IPS-18a (cell line): Measurements from ENCODE around the gene OR1I1.

Experiments used
- H3K27ac ChIP-seq: one replicate; pipeline ENCODE4 v1.5.1; 2013; ENCODE audit warnings: low read length
- H3K27me3 ChIP-seq: one replicate; pipeline ENCODE4 v1.6.1; 2013; ENCODE audit warnings: mild to moderate bottlenecking, low read length; ENCODE audit not compliant: control insufficient read depth, insufficient read depth
- H3K36me3 ChIP-seq: one replicate; pipeline ENCODE4 v1.6.1; 2013; ENCODE audit warnings: low read depth, low read length; ENCODE audit not compliant: control insufficient read depth
- H3K4me1 ChIP-seq: one replicate; pipeline ENCODE4 v1.6.1; 2013; ENCODE audit warnings: low read depth, low read length; ENCODE audit not compliant: control insufficient read depth
- H3K4me3 ChIP-seq: one replicate; pipeline ENCODE4 v1.5.1; 2013; ENCODE audit warnings: low read length
- H3K9ac ChIP-seq: one replicate; pipeline ENCODE4 v1.6.1; 2013; ENCODE audit warnings: mild to moderate bottlenecking, low read length, moderate library complexity
- H3K9me3 ChIP-seq: one replicate; pipeline ENCODE4 v1.6.1; 2013; ENCODE audit warnings: low read depth, low read length; ENCODE audit not compliant: control insufficient read depth

The OR1I1 gene

DNA sequence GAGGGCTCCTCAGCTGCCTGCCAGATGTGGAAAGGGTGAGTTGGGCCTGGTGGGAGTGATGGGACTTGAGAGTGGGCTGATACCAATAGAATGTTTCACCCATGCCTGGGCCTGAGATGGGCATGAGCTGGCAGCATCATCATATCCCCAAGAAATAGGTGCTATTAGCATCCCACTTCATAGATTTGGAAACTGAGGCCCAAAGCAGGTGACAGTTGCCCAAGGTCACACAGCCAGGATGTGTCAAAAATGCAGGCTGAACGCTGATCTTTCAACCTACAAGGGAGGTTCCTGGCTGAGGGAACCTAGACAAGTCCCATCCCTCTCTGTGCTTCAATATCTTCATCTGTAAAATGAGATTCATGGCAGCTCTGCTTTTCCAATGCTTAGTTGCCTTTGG lies 29.7 kb downstream of the OR1I1 start:
- peaks cover 58% of the 10 kb centered on the region for H3K36me3 ChIP-seq

DNA sequence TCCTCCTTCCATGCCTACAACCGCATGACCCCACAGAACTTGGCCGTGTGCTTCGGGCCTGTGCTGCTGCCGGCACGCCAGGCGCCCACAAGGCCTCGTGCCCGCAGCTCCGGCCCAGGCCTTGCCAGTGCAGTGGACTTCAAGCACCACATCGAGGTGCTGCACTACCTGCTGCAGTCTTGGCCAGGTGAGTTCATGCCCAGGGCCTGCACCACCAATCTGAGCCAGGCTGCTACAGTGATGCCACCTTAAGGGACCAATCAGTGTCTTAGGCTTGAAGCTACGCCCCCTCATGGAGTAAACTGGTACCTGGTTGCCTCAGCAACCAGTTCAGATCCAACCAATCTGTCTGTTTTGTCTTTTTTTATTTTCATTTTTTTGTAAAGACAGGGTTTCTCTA lies 30.4 kb downstream of the OR1I1 start:
- Histone ChIP-seq H3K27me3 (no peaks in the 10 kb centered on the region), H3K9ac (no peak overlapping the region), H3K4me1 (peaks cover 9% of the 10 kb centered on the region), H3K9me3 (no peaks in the 10 kb centered on the region), H3K4me3 (no peak overlapping the region), H3K27ac (no peak overlapping the region), H3K36me3 (peaks cover 62% of the 10 kb centered on the region)

More for the DNA sequence above, 29.7 kb downstream of the OR1I1 start:
- no peaks in the 10 kb centered on the region for H3K9me3 ChIP-seq
- H3K4me3 ChIP-seq, result no peak overlapping the region
- no peak overlapping the region for H3K27ac ChIP-seq
- peaks cover 9% of the 10 kb centered on the region for H3K4me1 ChIP-seq
- H3K9ac ChIP-seq, result no peak overlapping the region
- H3K27me3 ChIP-seq, result no peaks in the 10 kb centered on the region

DNA sequence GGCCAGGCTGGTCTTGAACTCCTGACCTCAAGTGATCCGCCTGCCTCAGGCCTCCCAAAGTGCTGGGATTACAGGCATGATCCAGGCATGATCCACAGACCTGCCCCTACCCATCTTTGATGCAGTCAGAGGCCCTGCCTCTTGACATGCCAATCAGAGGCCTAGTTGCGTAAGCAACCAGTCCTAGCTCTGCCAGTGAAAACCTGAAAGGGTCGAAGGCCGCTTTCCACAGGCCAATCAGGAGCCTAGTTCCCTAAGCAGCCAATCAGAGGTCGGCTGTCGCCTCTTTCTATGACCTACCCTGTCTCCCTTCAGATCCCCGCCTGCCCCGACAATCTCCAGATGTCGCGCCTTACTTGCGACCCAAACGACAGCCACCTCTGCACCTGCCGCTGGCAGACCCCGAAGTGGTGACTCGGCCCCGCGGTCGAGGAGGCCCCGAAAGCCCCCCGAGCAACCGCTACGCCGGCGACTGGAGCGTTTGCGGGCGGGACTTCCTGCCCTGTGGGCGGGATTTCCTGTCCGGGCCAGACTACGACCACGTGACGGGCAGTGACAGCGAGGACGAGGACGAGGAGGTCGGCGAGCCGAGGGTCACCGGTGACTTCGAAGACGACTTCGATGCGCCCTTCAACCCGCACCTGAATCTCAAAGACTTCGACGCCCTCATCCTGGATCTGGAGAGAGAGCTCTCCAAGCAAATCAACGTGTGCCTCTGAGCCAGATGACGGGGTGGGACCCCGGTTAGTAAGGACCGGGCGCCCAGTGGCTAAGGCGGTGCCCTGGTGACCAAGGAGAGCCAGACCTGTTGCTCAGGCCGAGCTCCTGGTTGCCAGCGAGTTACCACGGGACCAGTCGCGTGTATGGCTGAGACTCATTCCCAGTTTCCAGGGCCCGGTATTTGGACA lies 31.5 kb downstream of the OR1I1 start:
- Histone ChIP-seq H3K36me3 (peaks cover 73% of the 10 kb centered on the region), H3K4me1 (peaks cover 1% of the 10 kb centered on the region), H3K4me3 (no peak overlapping the region), H3K9me3 (no peaks in the 10 kb centered on the region), H3K27me3 (no peaks in the 10 kb centered on the region), H3K27ac (no peak overlapping the region), H3K9ac (no peak overlapping the region)

DNA sequence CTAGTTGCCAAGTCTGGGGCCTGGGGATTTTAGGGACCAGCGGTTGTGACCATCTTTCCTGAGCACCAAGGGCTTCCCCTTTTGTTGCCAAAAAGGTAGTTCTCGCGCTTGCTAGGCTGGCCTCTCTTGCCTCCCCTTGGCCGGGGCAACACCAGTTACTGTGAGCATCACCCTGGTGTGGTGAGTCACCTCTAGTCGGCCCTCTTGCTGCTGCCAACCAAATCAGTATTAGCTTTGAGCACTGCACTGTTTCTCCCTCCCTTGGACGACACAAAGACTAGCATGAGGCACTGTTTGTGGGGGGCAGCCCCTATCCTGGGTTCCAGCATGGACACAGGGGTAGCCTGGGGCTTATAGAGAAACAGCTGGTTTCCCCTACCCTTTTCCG lies 32.1 kb downstream of the OR1I1 start:
- Histone ChIP-seq H3K4me1 (no peaks in the 10 kb centered on the region), H3K4me3 (no peak overlapping the region), H3K9ac (no peak overlapping the region), H3K9me3 (no peaks in the 10 kb centered on the region), H3K27ac (no peak overlapping the region), H3K27me3 (no peaks in the 10 kb centered on the region), H3K36me3 (peaks cover 79% of the 10 kb centered on the region)

DNA sequence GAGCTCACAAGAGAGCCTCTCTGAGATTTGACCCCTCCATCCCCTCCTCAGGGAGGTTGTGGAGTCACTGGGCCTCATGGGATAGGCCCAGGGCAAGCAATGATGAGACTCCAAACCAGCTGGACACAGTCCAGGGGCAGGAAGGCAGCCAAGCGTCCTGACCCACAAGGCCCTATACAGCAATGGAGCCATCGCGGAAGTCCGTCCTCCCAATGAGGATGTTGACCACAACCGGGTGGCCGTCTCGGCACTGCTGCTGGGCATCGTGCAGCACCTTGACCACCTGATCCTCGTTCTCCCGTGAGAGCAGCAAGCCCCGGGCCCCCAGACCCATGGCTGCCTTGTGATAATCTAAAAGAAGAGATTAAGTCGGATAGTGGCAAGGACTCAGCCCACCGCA lies 33.1 kb downstream of the OR1I1 start:
- no peak overlapping the region for H3K9ac ChIP-seq
- no peaks in the 10 kb centered on the region for H3K4me1 ChIP-seq
- H3K27me3 ChIP-seq, result no peaks in the 10 kb centered on the region
- peaks cover 80% of the 10 kb centered on the region for H3K36me3 ChIP-seq
- no peaks in the 10 kb centered on the region for H3K9me3 ChIP-seq
- no peak overlapping the region for H3K27ac ChIP-seq
- H3K4me3 ChIP-seq, result no peak overlapping the region

DNA sequence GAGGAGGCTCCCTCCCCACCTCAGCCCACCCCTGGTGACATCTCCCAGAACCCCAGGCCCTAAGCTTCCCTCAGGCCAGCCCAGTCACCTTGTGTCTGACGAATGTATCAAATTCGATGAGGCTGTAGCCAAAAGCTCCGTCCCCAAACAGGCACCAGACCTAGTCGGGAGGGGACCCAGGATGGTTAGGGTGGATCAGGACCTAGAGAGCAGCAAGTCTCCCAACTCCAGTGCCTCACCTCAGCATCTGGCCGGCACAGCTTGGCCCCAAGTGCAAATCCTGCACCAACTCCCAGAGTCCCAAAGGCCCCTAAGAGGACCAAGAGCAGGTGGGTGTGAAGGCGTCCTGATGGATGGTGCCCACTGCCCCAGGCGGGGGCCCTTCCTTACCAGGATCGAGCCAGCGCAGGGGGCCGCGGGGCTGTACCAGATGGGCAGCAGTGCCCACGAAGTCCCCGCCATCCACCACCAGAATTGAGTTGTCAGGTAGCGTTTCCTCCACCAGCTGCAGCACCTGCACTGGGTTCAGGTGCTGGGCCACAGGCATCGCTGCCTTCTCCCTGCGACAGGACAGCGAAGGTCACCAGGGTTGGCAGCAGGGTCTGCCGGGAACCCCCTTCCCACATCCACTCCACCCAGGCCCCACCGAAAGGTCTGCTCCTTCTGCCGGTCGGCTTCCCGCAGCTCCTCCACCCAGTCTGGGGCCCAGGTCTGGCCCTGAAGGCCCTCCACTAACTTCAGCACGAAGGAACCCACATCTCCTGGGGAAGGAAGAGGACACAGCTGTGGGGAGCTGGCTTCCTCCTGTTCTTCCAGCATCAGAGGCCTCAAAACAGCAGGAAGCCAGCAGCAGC lies 34.0 kb downstream of the OR1I1 start:
- H3K36me3 ChIP-seq, result peaks cover 73% of the 10 kb centered on the region
- no peaks in the 10 kb centered on the region for H3K9me3 ChIP-seq
- no peaks in the 10 kb centered on the region for H3K4me1 ChIP-seq
- no peak overlapping the region for H3K9ac ChIP-seq
- H3K27ac ChIP-seq, result no peak overlapping the region
- H3K27me3 ChIP-seq, result no peaks in the 10 kb centered on the region
- no peak overlapping the region for H3K4me3 ChIP-seq

DNA sequence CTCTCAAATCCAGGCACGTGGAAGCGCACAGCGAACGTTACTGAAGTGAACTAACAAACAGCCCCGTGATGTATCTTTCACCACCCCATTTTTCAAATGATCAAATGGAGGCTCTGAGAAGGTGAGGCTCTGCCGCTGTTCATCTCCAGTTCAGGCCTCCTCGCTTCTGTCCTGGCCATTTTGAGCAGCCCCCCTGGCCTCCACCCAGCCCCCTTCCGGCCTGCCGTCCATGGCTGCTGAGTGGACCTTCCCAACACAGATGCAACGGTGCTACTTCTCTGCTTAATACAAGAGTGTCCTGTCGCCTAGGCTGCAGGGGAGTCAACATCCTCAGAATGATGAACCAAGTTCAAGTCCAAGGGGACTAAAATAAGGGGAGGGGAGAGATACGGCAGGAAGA lies 34.8 kb downstream of the OR1I1 start:
- Histone ChIP-seq H3K9me3 (no peaks in the 10 kb centered on the region), H3K27me3 (no peaks in the 10 kb centered on the region), H3K9ac (no peak overlapping the region), H3K4me1 (no peaks in the 10 kb centered on the region), H3K36me3 (peaks cover 64% of the 10 kb centered on the region), H3K27ac (no peak overlapping the region), H3K4me3 (no peak overlapping the region)

DNA sequence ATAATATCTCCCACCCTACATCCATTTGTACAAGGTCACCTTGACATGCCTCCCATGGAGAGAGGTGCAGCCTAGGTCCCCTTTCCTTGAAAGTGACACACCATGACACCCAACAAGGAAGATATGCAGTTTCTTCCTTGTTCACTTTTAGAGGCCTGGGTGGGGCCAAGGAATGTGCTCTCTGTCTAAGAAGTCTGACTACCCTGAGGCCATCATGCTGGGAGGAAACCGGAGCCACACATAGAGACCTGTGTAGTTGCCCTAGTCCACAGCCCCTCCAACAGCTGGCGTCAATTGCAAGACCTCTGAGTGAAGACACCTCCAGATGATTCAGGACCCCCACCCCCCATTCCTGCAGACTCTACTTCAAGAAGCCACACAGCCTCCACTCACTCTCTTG lies 36.2 kb downstream of the OR1I1 start:
- no peaks in the 10 kb centered on the region for H3K27me3 ChIP-seq
- H3K36me3 ChIP-seq, result peaks cover 56% of the 10 kb centered on the region
- no peaks in the 10 kb centered on the region for H3K9me3 ChIP-seq
- H3K4me1 ChIP-seq, result no peaks in the 10 kb centered on the region
- H3K27ac ChIP-seq, result no peak overlapping the region
- H3K9ac ChIP-seq, result no peak overlapping the region
- no peak overlapping the region for H3K4me3 ChIP-seq

DNA sequence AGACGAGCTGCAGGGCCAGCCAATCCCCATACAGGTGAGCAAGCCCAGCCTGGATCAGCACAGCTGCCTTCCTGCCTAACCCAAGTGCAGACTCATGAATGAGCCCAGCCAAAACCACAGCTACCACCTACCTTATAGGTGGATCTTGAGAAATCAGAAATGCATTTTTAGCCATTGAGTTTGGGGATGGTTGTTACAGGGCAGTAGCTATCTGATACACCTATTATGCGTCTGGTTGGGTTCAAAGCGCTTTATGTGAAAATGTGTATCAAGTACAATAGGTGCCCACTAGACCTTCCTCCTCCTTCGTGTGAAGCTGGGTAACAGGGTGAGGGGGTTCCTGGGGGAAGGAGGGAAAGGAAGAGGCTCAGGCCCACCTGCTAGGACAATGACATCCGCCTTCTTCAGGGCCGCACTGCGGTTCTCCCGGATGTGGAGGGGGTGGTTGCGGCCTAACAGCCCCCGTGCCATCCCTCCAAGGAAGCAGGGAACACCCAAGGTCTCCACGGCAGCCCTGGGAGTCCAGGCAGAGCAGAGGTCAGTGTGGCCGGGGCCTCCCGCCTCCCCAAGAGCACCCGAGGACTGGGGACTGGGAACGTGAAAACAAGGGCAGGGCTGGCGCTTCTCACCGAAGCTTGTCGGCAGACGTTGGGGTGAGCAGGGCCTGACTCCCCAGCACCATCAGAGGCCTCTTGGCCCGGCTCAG lies 36.9 kb downstream of the OR1I1 start:
- H3K9me3 ChIP-seq, result no peaks in the 10 kb centered on the region
- H3K4me1 ChIP-seq, result no peaks in the 10 kb centered on the region
- peaks cover 54% of the 10 kb centered on the region for H3K36me3 ChIP-seq
- no peak overlapping the region for H3K27ac ChIP-seq
- H3K27me3 ChIP-seq, result no peaks in the 10 kb centered on the region
- H3K4me3 ChIP-seq, result no peak overlapping the region
- H3K9ac ChIP-seq, result no peak overlapping the region

DNA sequence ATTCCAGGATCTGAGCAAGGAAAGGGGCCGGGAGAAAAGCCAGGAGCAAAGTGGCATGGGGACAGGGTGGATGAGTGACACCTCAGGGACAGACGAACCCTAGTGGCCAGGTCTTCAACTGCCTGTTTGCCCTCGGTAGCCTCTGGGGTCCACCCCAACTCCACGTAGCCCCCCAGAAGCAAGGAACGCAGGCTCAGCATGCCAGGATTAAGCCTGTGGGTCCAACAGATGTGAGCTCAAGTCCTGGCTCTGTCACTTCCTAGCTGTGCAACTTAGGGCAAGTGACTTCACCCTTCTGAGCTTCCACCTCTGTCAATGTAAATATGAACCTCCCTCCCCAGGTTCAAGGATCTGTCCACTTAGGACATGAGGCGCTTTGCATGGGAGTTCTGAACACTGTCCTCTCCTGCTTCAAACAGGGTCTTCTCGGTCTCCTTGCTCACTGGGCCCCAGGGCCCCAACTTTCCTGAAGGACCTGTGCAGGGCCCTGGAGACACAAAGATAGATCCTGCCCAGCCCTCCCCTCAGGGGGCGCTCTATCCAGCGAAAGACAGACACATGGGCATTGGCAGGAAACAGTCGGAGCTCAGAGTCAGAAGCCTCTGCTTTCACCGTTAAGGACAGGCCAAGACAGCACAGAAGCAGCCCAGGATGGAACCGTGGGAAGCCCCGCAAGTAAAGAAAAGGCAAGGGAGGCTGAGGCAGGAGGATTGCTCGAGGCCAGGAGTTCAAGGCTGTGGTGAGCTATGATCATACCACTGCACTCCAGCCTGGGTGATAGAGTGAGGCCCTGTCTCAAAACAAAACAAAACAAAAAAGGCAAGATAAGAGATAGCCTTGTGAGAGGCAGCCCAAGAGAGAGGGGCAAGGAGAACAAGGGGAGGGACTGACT lies 38.4 kb downstream of the OR1I1 start:
- Histone ChIP-seq H3K27ac (no peak overlapping the region), H3K36me3 (peaks cover 42% of the 10 kb centered on the region), H3K9ac (no peak overlapping the region), H3K9me3 (no peaks in the 10 kb centered on the region), H3K4me3 (no peak overlapping the region), H3K27me3 (no peaks in the 10 kb centered on the region), H3K4me1 (no peaks in the 10 kb centered on the region)
